Liver (tissue), 9 donors: ENCODE results near the gene ZBTB38. TPM values are rescaled to one million over a fixed set of nuclear protein-coding genes. Genes with fewer than 3 reads are reported as not detected.

Experiments
- DNase-seq: peaks from one replicate; pipeline ENCODE4 v3.0.0-alpha.2; 2017; ENCODE audit warnings: low spot score
- H3K27ac ChIP-seq, 2 donors: one replicate each; pipeline ENCODE4 v1.7.0; 2013; ENCODE audit warnings: inconsistent platforms in 2 of 2, low read length in 2 of 2, control low read depth in 1 of 2, low read depth in 1 of 2, mild to moderate bottlenecking in 1 of 2
- H3K27me3 ChIP-seq, 4 donors: one replicate each; pipeline versions ENCODE4 v1.6.1 to v1.7.0; 2013; ENCODE audit warnings: low read length in 3 of 4, inconsistent platforms in 1 of 4, mild to moderate bottlenecking in 1 of 4, moderate library complexity in 1 of 4; ENCODE audit not compliant: control insufficient read depth in 4 of 4, insufficient read depth in 4 of 4
- H3K36me3 ChIP-seq, 4 donors: one replicate each; pipeline versions ENCODE4 v1.6.1 to v1.7.0; 2013; ENCODE audit warnings: low read length in 3 of 4, mild to moderate bottlenecking in 3 of 4, low read depth in 1 of 4, moderate library complexity in 1 of 4; ENCODE audit not compliant: control insufficient read depth in 4 of 4, insufficient read depth in 3 of 4
- H3K4me1 ChIP-seq, 4 donors: one replicate each; pipeline versions ENCODE4 v1.6.1 to v1.7.0; 2013; ENCODE audit warnings: low read length in 3 of 4, mild to moderate bottlenecking in 3 of 4, moderate library complexity in 1 of 4; ENCODE audit not compliant: control insufficient read depth in 4 of 4, insufficient read depth in 4 of 4
- H3K4me3 ChIP-seq, 3 donors: one replicate each; pipeline versions ENCODE4 v1.6.1 to v1.7.0; 2013; ENCODE audit warnings: low read length in 3 of 3, control low read depth in 1 of 3, low read depth in 1 of 3, mild to moderate bottlenecking in 1 of 3
- H3K9ac ChIP-seq, 2 donors: one replicate each; pipeline ENCODE4 v1.7.0; 2013; ENCODE audit warnings: low read length in 2 of 2, mild to moderate bottlenecking in 2 of 2, moderate library complexity in 2 of 2, control low read depth in 1 of 2, low read depth in 1 of 2
- H3K9me3 ChIP-seq, 4 donors: one replicate each; pipeline versions ENCODE4 v1.6.1 to v1.7.0; 2013; ENCODE audit warnings: low read length in 3 of 4; ENCODE audit not compliant: control insufficient read depth in 4 of 4
- EGR1 ChIP-seq, 2 donors: IDR thresholded peaks; 2 replicates each; pipeline ENCODE4 v1.6.1; 2016 to 2018; ENCODE audit warnings: antibody characterized with exemption in 2 of 2, low read depth in 2 of 2
- FOXA1 ChIP-seq: IDR thresholded peaks from 2 replicates; pipeline ENCODE4 v1.6.1; 2016; ENCODE audit warnings: antibody characterized with exemption
- FOXA2 ChIP-seq: IDR thresholded peaks from 2 replicates; pipeline ENCODE4 v1.6.1; 2016; ENCODE audit warnings: antibody characterized with exemption
- GABPA ChIP-seq, 2 donors: IDR thresholded peaks in 1 of 2; conservative IDR thresholded peaks in 1 of 2; 2 replicates each; pipeline ENCODE4 v1.6.1; 2016; ENCODE audit warnings: antibody characterized with exemption in 2 of 2, mild to moderate bottlenecking in 1 of 2, moderate library complexity in 1 of 2
- HNF4A ChIP-seq, 2 donors: conservative IDR thresholded peaks; 2 replicates each; pipeline ENCODE4 v1.6.1; 2016; ENCODE audit warnings: antibody characterized with exemption in 2 of 2, mild to moderate bottlenecking in 2 of 2
- HNF4G ChIP-seq: IDR thresholded peaks from 2 replicates; pipeline ENCODE4 v1.6.1; 2016; ENCODE audit warnings: antibody characterized with exemption
- JUND ChIP-seq, 2 donors: IDR thresholded peaks; 2 replicates each; pipeline ENCODE4 v1.6.1; 2016; ENCODE audit warnings: antibody characterized with exemption in 2 of 2
- NR2F2 ChIP-seq: IDR thresholded peaks from 2 replicates; pipeline ENCODE4 v1.6.1; 2016; ENCODE audit warnings: antibody characterized with exemption
- RAD21 ChIP-seq, 2 donors: IDR thresholded peaks; 2 replicates each; pipeline ENCODE4 v1.6.1; 2016; ENCODE audit warnings: antibody characterized with exemption in 2 of 2, mild to moderate bottlenecking in 2 of 2
- RXRA ChIP-seq, 2 donors: IDR thresholded peaks; 2 replicates each; pipeline ENCODE4 v1.6.1; 2017 to 2018; ENCODE audit warnings: antibody characterized with exemption in 2 of 2, mild to moderate bottlenecking in 1 of 2
- SP1 ChIP-seq: IDR thresholded peaks from 2 replicates; pipeline ENCODE4 v1.6.1; 2018; ENCODE audit warnings: antibody characterized with exemption, mild to moderate bottlenecking
- TAF1 ChIP-seq: conservative IDR thresholded peaks from 2 replicates; pipeline ENCODE4 v1.6.1; 2016; ENCODE audit warnings: antibody characterized with exemption, mild to moderate bottlenecking
- YY1 ChIP-seq: IDR thresholded peaks from 2 replicates; pipeline ENCODE4 v1.6.1; 2016; ENCODE audit warnings: antibody characterized with exemption, mild to moderate bottlenecking
- polyA plus RNA-seq, 2 donors: library from polyadenylated mRNA; stranded (reverse) in 1 of 2; unstranded in 1 of 2; fragments of 200-250 nt in 1 of 2; fragments of >200 nt in 1 of 2; fragmentation: Nextera tagmentation in 1 of 2; extraction: Ambion mirVana in 1 of 2; gene quantifications; one replicate each; pipeline versions ENCODE4 v1.2.1 to v1.2.3, GENCODE V29; 2013 to 2015
- total RNA-seq, 2 donors: library from RNA; depleted of rRNA; stranded (reverse); fragments of >200 nt; gene quantifications; one replicate each; pipeline ENCODE4 v1.2.3, GENCODE V29; 2014
- TF ChIP-seq, protein P1 (sequence below): fragments of 150-350 bp; IDR thresholded peaks from 2 replicates; pipeline ENCODE4 v1.5.1; 2017; ENCODE audit warnings: improper control_type of control experiment, low read depth, low read length; ENCODE audit not compliant: missing input control
- TF ChIP-seq, protein P2 (sequence below): IDR thresholded peaks from 2 replicates; pipeline ENCODE4 v1.6.1; 2016; ENCODE audit warnings: antibody characterized with exemption
- TF ChIP-seq, protein P3 (sequence below): IDR thresholded peaks from 2 replicates; pipeline ENCODE4 v1.6.1; 2016; ENCODE audit warnings: antibody characterized with exemption
- TF ChIP-seq, protein P4 (sequence below): IDR thresholded peaks from 2 replicates; pipeline ENCODE4 v1.6.1; 2016; ENCODE audit warnings: antibody characterized with exemption, mild to moderate bottlenecking
- TF ChIP-seq, protein P5 (sequence below): IDR thresholded peaks from 2 replicates; pipeline ENCODE4 v1.6.1; 2016; ENCODE audit warnings: antibody characterized with exemption
- donor health status: healthy.
- donor health status: healthy.
- donor health status: healthy.
- donor health status: healthy.
- donor health status: healthy.

Gene ZBTB38
- total and polyA plus RNA-seq, 4 donors, result 9.5 to 57.3 (median 19.5) TPM

DNA sequence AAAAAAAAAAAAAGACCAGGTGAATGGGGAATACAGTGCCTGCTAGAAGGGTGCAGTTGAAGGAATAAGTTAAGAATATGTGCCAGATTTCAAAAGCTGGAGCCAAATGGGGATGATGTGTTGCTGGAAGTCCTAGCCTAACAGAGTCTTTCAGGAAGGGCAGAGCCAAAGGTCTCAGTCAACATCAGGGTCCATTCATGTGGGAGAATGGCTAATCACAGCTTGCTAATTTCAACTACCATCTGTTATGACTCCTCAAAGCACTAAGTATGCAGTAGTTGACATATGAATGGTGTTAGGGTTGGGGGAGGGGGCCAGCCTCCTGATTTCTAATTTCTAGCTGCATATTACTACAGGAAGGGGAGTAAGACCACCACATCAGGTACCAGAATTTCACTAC lies 4.4 kb downstream of the ZBTB38 start:
- no peaks in the 10 kb centered on the region for H3K36me3 ChIP-seq
- no peak overlapping the region for H3K27ac ChIP-seq
- H3K9ac ChIP-seq, result no peak overlapping the region
- peaks cover 0 to 3% (median 0%) of the 10 kb centered on the region in 4 donors for H3K4me1 ChIP-seq
- no peaks in the 10 kb centered on the region for H3K9me3 ChIP-seq
- TF ChIP-seq TAF1 (no peak), NR2F2 (no peak), HNF4A (conservative IDR thresholded peaks at IDR 0.05) (no peak), GABPA (IDR thresholded peaks at IDR 0.05 in 1 of 2, conservative IDR thresholded peaks at IDR 0.05 in 1 of 2) (no peak), EGR1 (IDR thresholded peaks at IDR 0.05; ENCODE audit: low read depth in 2 of 2) (no peak), FOXA2 (no peak), JUND (IDR thresholded peaks at IDR 0.05) (no peak), HNF4G (no peak), YY1 (no peak), RXRA (IDR thresholded peaks at IDR 0.05) (no peak), RAD21 (IDR thresholded peaks at IDR 0.05) (no peak), SP1 (no peak), FOXA1 (no peak)
- TF ChIP-seq, protein P1, sequence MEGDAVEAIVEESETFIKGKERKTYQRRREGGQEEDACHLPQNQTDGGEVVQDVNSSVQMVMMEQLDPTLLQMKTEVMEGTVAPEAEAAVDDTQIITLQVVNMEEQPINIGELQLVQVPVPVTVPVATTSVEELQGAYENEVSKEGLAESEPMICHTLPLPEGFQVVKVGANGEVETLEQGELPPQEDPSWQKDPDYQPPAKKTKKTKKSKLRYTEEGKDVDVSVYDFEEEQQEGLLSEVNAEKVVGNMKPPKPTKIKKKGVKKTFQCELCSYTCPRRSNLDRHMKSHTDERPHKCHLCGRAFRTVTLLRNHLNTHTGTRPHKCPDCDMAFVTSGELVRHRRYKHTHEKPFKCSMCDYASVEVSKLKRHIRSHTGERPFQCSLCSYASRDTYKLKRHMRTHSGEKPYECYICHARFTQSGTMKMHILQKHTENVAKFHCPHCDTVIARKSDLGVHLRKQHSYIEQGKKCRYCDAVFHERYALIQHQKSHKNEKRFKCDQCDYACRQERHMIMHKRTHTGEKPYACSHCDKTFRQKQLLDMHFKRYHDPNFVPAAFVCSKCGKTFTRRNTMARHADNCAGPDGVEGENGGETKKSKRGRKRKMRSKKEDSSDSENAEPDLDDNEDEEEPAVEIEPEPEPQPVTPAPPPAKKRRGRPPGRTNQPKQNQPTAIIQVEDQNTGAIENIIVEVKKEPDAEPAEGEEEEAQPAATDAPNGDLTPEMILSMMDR, result no peak
- TF ChIP-seq, protein P2, sequence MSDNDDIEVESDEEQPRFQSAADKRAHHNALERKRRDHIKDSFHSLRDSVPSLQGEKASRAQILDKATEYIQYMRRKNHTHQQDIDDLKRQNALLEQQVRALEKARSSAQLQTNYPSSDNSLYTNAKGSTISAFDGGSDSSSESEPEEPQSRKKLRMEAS, result no peak
- TF ChIP-seq, protein P3, sequence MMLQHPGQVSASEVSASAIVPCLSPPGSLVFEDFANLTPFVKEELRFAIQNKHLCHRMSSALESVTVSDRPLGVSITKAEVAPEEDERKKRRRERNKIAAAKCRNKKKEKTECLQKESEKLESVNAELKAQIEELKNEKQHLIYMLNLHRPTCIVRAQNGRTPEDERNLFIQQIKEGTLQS, result no peak
- TF ChIP-seq, protein P4, sequence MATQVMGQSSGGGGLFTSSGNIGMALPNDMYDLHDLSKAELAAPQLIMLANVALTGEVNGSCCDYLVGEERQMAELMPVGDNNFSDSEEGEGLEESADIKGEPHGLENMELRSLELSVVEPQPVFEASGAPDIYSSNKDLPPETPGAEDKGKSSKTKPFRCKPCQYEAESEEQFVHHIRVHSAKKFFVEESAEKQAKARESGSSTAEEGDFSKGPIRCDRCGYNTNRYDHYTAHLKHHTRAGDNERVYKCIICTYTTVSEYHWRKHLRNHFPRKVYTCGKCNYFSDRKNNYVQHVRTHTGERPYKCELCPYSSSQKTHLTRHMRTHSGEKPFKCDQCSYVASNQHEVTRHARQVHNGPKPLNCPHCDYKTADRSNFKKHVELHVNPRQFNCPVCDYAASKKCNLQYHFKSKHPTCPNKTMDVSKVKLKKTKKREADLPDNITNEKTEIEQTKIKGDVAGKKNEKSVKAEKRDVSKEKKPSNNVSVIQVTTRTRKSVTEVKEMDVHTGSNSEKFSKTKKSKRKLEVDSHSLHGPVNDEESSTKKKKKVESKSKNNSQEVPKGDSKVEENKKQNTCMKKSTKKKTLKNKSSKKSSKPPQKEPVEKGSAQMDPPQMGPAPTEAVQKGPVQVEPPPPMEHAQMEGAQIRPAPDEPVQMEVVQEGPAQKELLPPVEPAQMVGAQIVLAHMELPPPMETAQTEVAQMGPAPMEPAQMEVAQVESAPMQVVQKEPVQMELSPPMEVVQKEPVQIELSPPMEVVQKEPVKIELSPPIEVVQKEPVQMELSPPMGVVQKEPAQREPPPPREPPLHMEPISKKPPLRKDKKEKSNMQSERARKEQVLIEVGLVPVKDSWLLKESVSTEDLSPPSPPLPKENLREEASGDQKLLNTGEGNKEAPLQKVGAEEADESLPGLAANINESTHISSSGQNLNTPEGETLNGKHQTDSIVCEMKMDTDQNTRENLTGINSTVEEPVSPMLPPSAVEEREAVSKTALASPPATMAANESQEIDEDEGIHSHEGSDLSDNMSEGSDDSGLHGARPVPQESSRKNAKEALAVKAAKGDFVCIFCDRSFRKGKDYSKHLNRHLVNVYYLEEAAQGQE, result no peak
- TF ChIP-seq, protein P5, sequence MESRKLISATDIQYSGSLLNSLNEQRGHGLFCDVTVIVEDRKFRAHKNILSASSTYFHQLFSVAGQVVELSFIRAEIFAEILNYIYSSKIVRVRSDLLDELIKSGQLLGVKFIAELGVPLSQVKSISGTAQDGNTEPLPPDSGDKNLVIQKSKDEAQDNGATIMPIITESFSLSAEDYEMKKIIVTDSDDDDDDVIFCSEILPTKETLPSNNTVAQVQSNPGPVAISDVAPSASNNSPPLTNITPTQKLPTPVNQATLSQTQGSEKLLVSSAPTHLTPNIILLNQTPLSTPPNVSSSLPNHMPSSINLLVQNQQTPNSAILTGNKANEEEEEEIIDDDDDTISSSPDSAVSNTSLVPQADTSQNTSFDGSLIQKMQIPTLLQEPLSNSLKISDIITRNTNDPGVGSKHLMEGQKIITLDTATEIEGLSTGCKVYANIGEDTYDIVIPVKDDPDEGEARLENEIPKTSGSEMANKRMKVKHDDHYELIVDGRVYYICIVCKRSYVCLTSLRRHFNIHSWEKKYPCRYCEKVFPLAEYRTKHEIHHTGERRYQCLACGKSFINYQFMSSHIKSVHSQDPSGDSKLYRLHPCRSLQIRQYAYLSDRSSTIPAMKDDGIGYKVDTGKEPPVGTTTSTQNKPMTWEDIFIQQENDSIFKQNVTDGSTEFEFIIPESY, result no peak
- H3K27me3 ChIP-seq, result no peaks in the 10 kb centered on the region
- no peak for DNase-seq
- H3K4me3 ChIP-seq, result no peak overlapping the region
